ENCODE data around the gene ACTR10.

Gene ACTR10

GRCh38 chr14:58280954-58281787, 81.2 kb downstream of the ACTR10 start:
- 14% methylated on average over 3 of the region's 4 CpGs for WGBS
- H3K4me3 ChIP-seq (ENCODE audit: insufficient read depth in 1 of 2, low read depth in 1 of 2, low read length in 2 of 2) = peak overlapping the region in 1 of 2 experiments; percentile 19
- peak overlapping the region; percentile 28 for H3K4me2 ChIP-seq (ENCODE audit: low read length, poor library complexity, severe bottlenecking)
- no peak overlapping the region for H2AFZ ChIP-seq (ENCODE audit: low read depth, low read length)
- no peak overlapping the region for H2BK12ac ChIP-seq (ENCODE audit: low read length in 2 of 2)
- H3K27ac ChIP-seq (ENCODE audit: low read length, poor library complexity, severe bottlenecking) = peak overlapping the region; percentile 100
- H3K9ac ChIP-seq (ENCODE audit: low read length) = peak overlapping the region; percentile 94
- H3K4ac ChIP-seq (ENCODE audit: low read depth in 1 of 2, low read length in 2 of 2) = no peak overlapping the region
- peak; percentile 96 for DNase-seq
- H3K14ac ChIP-seq (ENCODE audit: low read length in 2 of 2) = no peak overlapping the region
- peaks cover 18 to 72% of the 10 kb centered on the region in 2 experiments for H3K36me3 ChIP-seq (ENCODE audit: control insufficient read depth in 1 of 2, insufficient read depth in 2 of 2, low read depth in 1 of 2, low read length in 2 of 2)
- H3K4me1 ChIP-seq (ENCODE audit: control insufficient read depth, insufficient read depth, low read depth, low read length) = peaks cover 9% of the 10 kb centered on the region
- H2BK120ac ChIP-seq (ENCODE audit: low read depth, low read length) = no peak overlapping the region
- no peak overlapping the region for H3K18ac ChIP-seq (ENCODE audit: low read depth in 1 of 2, low read length in 2 of 2)
- no peak overlapping the region for H2BK15ac ChIP-seq (ENCODE audit: low read depth, poor library complexity, severe bottlenecking)
- H4K91ac ChIP-seq (ENCODE audit: low read length) = no peak overlapping the region
- H3K27me3 ChIP-seq (ENCODE audit: control insufficient read depth in 1 of 2, insufficient read depth in 1 of 2, low read length in 2 of 2) = no peaks in the 10 kb centered on the region
- H2BK5ac ChIP-seq (ENCODE audit: low read depth, low read length, poor library complexity, severe bottlenecking) = peak overlapping the region; percentile 96
- peaks cover 5% of the 10 kb centered on the region for H3K79me1 ChIP-seq (replicated peaks; ENCODE audit: low read length, poor library complexity, severe bottlenecking)
- no peaks in the 10 kb centered on the region for H3K9me3 ChIP-seq (ENCODE audit: control insufficient read depth, low read length)
- no peak overlapping the region for H4K8ac ChIP-seq (ENCODE audit: low read length)
- no peak overlapping the region for H3K23ac ChIP-seq (ENCODE audit: low read length in 2 of 2)
- peak overlapping the region; percentile 96 for H2AK5ac ChIP-seq (ENCODE audit: low read length, severe bottlenecking)

- H3K4me2 ChIP-seq (ENCODE audit: low read length, poor library complexity, severe bottlenecking) = peak overlapping the region; percentile 47
- H3K9me3 ChIP-seq (ENCODE audit: control insufficient read depth, low read length) = no peaks in the 10 kb centered on the region
- H4K91ac ChIP-seq (ENCODE audit: low read length) = no peak overlapping the region
- H3K9ac ChIP-seq (ENCODE audit: low read length) = peak overlapping the region; percentile 94
- H3K4me3 ChIP-seq (ENCODE audit: insufficient read depth in 1 of 2, low read depth in 1 of 2, low read length in 2 of 2) = peak overlapping the region in 1 of 2 experiments; percentile 19
- H3K23ac ChIP-seq (ENCODE audit: low read length in 2 of 2) = no peak overlapping the region
- no peaks in the 10 kb centered on the region for H3K27me3 ChIP-seq (ENCODE audit: control insufficient read depth in 1 of 2, insufficient read depth in 1 of 2, low read length in 2 of 2)
- H2BK120ac ChIP-seq (ENCODE audit: low read depth, low read length) = no peak overlapping the region
- H2BK15ac ChIP-seq (ENCODE audit: low read depth, poor library complexity, severe bottlenecking) = no peak overlapping the region
- H2AFZ ChIP-seq (ENCODE audit: low read depth, low read length) = no peak overlapping the region
- H2AK5ac ChIP-seq (ENCODE audit: low read length, severe bottlenecking) = no peak overlapping the region
- peaks cover 6% of the 10 kb centered on the region for H3K4me1 ChIP-seq (ENCODE audit: control insufficient read depth, insufficient read depth, low read depth, low read length)
- no peak overlapping the region for H4K8ac ChIP-seq (ENCODE audit: low read length)
- peak overlapping the region; percentile 100 for H3K27ac ChIP-seq (ENCODE audit: low read length, poor library complexity, severe bottlenecking)
- 95% methylated on average over 2 of the region's 3 CpGs for WGBS
- no peak overlapping the region for H3K18ac ChIP-seq (ENCODE audit: low read depth in 1 of 2, low read length in 2 of 2)
- peaks cover 22 to 73% of the 10 kb centered on the region in 2 experiments for H3K36me3 ChIP-seq (ENCODE audit: control insufficient read depth in 1 of 2, insufficient read depth in 2 of 2, low read depth in 1 of 2, low read length in 2 of 2)
- no peak for DNase-seq
- no peak overlapping the region for H2BK5ac ChIP-seq (ENCODE audit: low read depth, low read length, poor library complexity, severe bottlenecking)
- peaks cover 7% of the 10 kb centered on the region for H3K79me1 ChIP-seq (replicated peaks; ENCODE audit: low read length, poor library complexity, severe bottlenecking)
- no peak overlapping the region for H3K14ac ChIP-seq (ENCODE audit: low read length in 2 of 2)
- H3K4ac ChIP-seq (ENCODE audit: low read depth in 1 of 2, low read length in 2 of 2) = no peak overlapping the region
- H2BK12ac ChIP-seq (ENCODE audit: low read length in 2 of 2) = no peak overlapping the region
These were observed 82.0 kb downstream of the ACTR10 start for GRCh38 chr14:58281969-58282368.

GRCh38 chr14:58282925-58283593, 83.1 kb downstream of the ACTR10 start:
- peaks cover 5% of the 10 kb centered on the region for H3K79me1 ChIP-seq (replicated peaks; ENCODE audit: low read length, poor library complexity, severe bottlenecking)

GRCh38 chr14:58283730-58284129, 83.8 kb downstream of the ACTR10 start:
- Histone ChIP-seq H3K27me3 (ENCODE audit: control insufficient read depth in 1 of 2, insufficient read depth in 1 of 2, low read length in 2 of 2) (no peaks in the 10 kb centered on the region), H3K23ac (ENCODE audit: low read length in 2 of 2) (no peak overlapping the region)

More at GRCh38 chr14:58282925-58283593, 83.1 kb downstream of the ACTR10 start:
- no peak overlapping the region for H2AK5ac ChIP-seq (ENCODE audit: low read length, severe bottlenecking)
- no peak overlapping the region for H3K14ac ChIP-seq (ENCODE audit: low read length in 2 of 2)
- WGBS = 89% methylated on average over 3 of the region's 4 CpGs
- H3K4me3 ChIP-seq (ENCODE audit: insufficient read depth in 1 of 2, low read depth in 1 of 2, low read length in 2 of 2) = no peak overlapping the region
- H3K36me3 ChIP-seq (ENCODE audit: control insufficient read depth in 1 of 2, insufficient read depth in 2 of 2, low read depth in 1 of 2, low read length in 2 of 2) = peaks cover 13 to 75% of the 10 kb centered on the region in 2 experiments
- no peak overlapping the region for H3K4me2 ChIP-seq (ENCODE audit: low read length, poor library complexity, severe bottlenecking)
- H3K18ac ChIP-seq (ENCODE audit: low read depth in 1 of 2, low read length in 2 of 2) = no peak overlapping the region
- no peaks in the 10 kb centered on the region for H3K27me3 ChIP-seq (ENCODE audit: control insufficient read depth in 1 of 2, insufficient read depth in 1 of 2, low read length in 2 of 2)
- no peak overlapping the region for H3K4ac ChIP-seq (ENCODE audit: low read depth in 1 of 2, low read length in 2 of 2)
- no peak overlapping the region for H2AFZ ChIP-seq (ENCODE audit: low read depth, low read length)
- no peak overlapping the region for H3K23ac ChIP-seq (ENCODE audit: low read length in 2 of 2)
- H4K8ac ChIP-seq (ENCODE audit: low read length) = no peak overlapping the region
- no peaks in the 10 kb centered on the region for H3K9me3 ChIP-seq (ENCODE audit: control insufficient read depth, low read length)
- no peak for DNase-seq
- no peak overlapping the region for H3K9ac ChIP-seq (ENCODE audit: low read length)
- no peak overlapping the region for H2BK12ac ChIP-seq (ENCODE audit: low read length in 2 of 2)
- no peak overlapping the region for H2BK15ac ChIP-seq (ENCODE audit: low read depth, poor library complexity, severe bottlenecking)
- peaks cover 5% of the 10 kb centered on the region for H3K4me1 ChIP-seq (ENCODE audit: control insufficient read depth, insufficient read depth, low read depth, low read length)
- H2BK5ac ChIP-seq (ENCODE audit: low read depth, low read length, poor library complexity, severe bottlenecking) = no peak overlapping the region
- H3K27ac ChIP-seq (ENCODE audit: low read length, poor library complexity, severe bottlenecking) = peak overlapping the region; percentile 28
- no peak overlapping the region for H2BK120ac ChIP-seq (ENCODE audit: low read depth, low read length)
- no peak overlapping the region for H4K91ac ChIP-seq (ENCODE audit: low read length)

More at GRCh38 chr14:58283730-58284129, 83.8 kb downstream of the ACTR10 start:
- H2BK15ac ChIP-seq (ENCODE audit: low read depth, poor library complexity, severe bottlenecking) = no peak overlapping the region
- no peak overlapping the region for H2AK5ac ChIP-seq (ENCODE audit: low read length, severe bottlenecking)
- peaks cover 5% of the 10 kb centered on the region for H3K79me1 ChIP-seq (replicated peaks; ENCODE audit: low read length, poor library complexity, severe bottlenecking)
- no peak overlapping the region for H4K91ac ChIP-seq (ENCODE audit: low read length)
- no peak overlapping the region for H3K27ac ChIP-seq (ENCODE audit: low read length, poor library complexity, severe bottlenecking)
- no peak overlapping the region for H4K8ac ChIP-seq (ENCODE audit: low read length)
- DNase-seq = no peak
- no peak overlapping the region for H2BK5ac ChIP-seq (ENCODE audit: low read depth, low read length, poor library complexity, severe bottlenecking)
- H3K9me3 ChIP-seq (ENCODE audit: control insufficient read depth, low read length) = no peaks in the 10 kb centered on the region
- no peak overlapping the region for H3K18ac ChIP-seq (ENCODE audit: low read depth in 1 of 2, low read length in 2 of 2)
- H3K9ac ChIP-seq (ENCODE audit: low read length) = no peak overlapping the region
- H3K4me2 ChIP-seq (ENCODE audit: low read length, poor library complexity, severe bottlenecking) = no peak overlapping the region
- no peak overlapping the region for H2AFZ ChIP-seq (ENCODE audit: low read depth, low read length)
- no peak overlapping the region for H3K4me3 ChIP-seq (ENCODE audit: insufficient read depth in 1 of 2, low read depth in 1 of 2, low read length in 2 of 2)
- peaks cover 5% of the 10 kb centered on the region for H3K4me1 ChIP-seq (ENCODE audit: control insufficient read depth, insufficient read depth, low read depth, low read length)
- H3K36me3 ChIP-seq (ENCODE audit: control insufficient read depth in 1 of 2, insufficient read depth in 2 of 2, low read depth in 1 of 2, low read length in 2 of 2) = peaks cover 10 to 75% of the 10 kb centered on the region in 2 experiments
- no peak overlapping the region for H2BK120ac ChIP-seq (ENCODE audit: low read depth, low read length)
- no peak overlapping the region for H3K4ac ChIP-seq (ENCODE audit: low read depth in 1 of 2, low read length in 2 of 2)
- no peak overlapping the region for H2BK12ac ChIP-seq (ENCODE audit: low read length in 2 of 2)
- H3K14ac ChIP-seq (ENCODE audit: low read length in 2 of 2) = no peak overlapping the region
